ENCODE results near the gene TMEM39B. TPM values are rescaled to one million over a fixed set of nuclear protein-coding genes. Genes with fewer than 3 reads are reported as not detected.
"Not testable (repeated sequence)": the region's sequence is repeated elsewhere in the genome, so short reads cannot be mapped to it uniquely, and the experiment has no call there.

Gene TMEM39B
- total RNA-seq, 4 donors from 2014 or later = 2.6 to 35.8 (median 3.5) TPM

GRCh38 chr1:32112806-32113375 lies 40.2 kb downstream of the TMEM39B start:
- H3K27ac ChIP-seq = no peak overlapping the region
- no peak for DNase-seq
- H3K4me1 ChIP-seq = peaks cover 21 to 61% (median 41%) of the 10 kb centered on the region in 4 donors
- 88 to 93% methylated on average over 5 of the region's 5 CpGs for WGBS, 2 donors (ENCODE audit: low coverage in 1 of 2)
- in situ Hi-C loops (cut with MboI; ENCODE audit: low pct_ligation_motif_present in 1 of 4, low pct_unique_long_range_greater_than_20kb in 1 of 4, low sequenced_read_pairs in 3 of 4) (no loop called here), intact Hi-C loops (cut with DNase I; ENCODE audit: low total_unique reads) (no loop called here)
- no peak for TF ChIP-seq POLR2AphosphoS5 (IDR thresholded peaks at IDR 0.05)
- H3K36me3 ChIP-seq = no peaks in the 10 kb centered on the region
- H3K4me3 ChIP-seq = no peak overlapping the region
- no peaks in the 10 kb centered on the region for H3K27me3 ChIP-seq
- no peaks in the 10 kb centered on the region for H3K9me3 ChIP-seq

- DNase-seq; H3K36me3 ChIP-seq; H3K9me3 ChIP-seq; H3K4me3 ChIP-seq; H3K27me3 ChIP-seq; intact Hi-C loops (cut with DNase I; ENCODE audit: low total_unique reads); in situ Hi-C loops (cut with MboI; ENCODE audit: low pct_ligation_motif_present in 1 of 4, low pct_unique_long_range_greater_than_20kb in 1 of 4, low sequenced_read_pairs in 3 of 4); H3K27ac ChIP-seq: not testable (repeated sequence)
- peaks cover 21 to 64% (median 42%) of the 10 kb centered on the region in 4 donors for H3K4me1 ChIP-seq
- WGBS, 2 donors (ENCODE audit: low coverage in 1 of 2) = 94 to 98% methylated on average over 4 of the region's 4 CpGs
Measured at GRCh38 chr1:32113436-32113835, 40.7 kb downstream of the TMEM39B start.

GRCh38 chr1:32114420-32114819 lies 41.7 kb downstream of the TMEM39B start:
- H3K4me3 ChIP-seq = no peak overlapping the region
- H3K36me3 ChIP-seq = no peaks in the 10 kb centered on the region
- H3K27me3 ChIP-seq = no peaks in the 10 kb centered on the region
- H3K4me1 ChIP-seq = peaks cover 20 to 59% (median 39%) of the 10 kb centered on the region in 4 donors
- intact Hi-C loops (cut with DNase I; ENCODE audit: low total_unique reads) (no loop called here), in situ Hi-C loops (cut with MboI; ENCODE audit: low pct_ligation_motif_present in 1 of 4, low pct_unique_long_range_greater_than_20kb in 1 of 4, low sequenced_read_pairs in 3 of 4) (no loop called here)
- no peaks in the 10 kb centered on the region for H3K9me3 ChIP-seq
- TF ChIP-seq POLR2A (IDR thresholded peaks at IDR 0.05) (no peak), POLR2AphosphoS5 (IDR thresholded peaks at IDR 0.05) (no peak), EP300 (IDR thresholded peaks at IDR 0.05; ENCODE audit: low read depth) (no peak), CTCF (IDR thresholded peaks at IDR 0.05) (no peak)
- no peak overlapping the region for H3K27ac ChIP-seq
- no peak for DNase-seq
- WGBS, 2 donors (ENCODE audit: low coverage in 1 of 2) = 58 to 67% methylated on average over 1 to 2 of the region's 2 CpGs

GRCh38 chr1:32115496-32115895 lies 42.8 kb downstream of the TMEM39B start:
- in situ Hi-C loops (cut with MboI; ENCODE audit: low pct_ligation_motif_present in 1 of 4, low pct_unique_long_range_greater_than_20kb in 1 of 4, low sequenced_read_pairs in 3 of 4) (no loop called here), intact Hi-C loops (cut with DNase I; ENCODE audit: low total_unique reads) (no loop called here)
- no peaks in the 10 kb centered on the region for H3K27me3 ChIP-seq
- no peak overlapping the region for H3K4me3 ChIP-seq
- WGBS, 2 donors (ENCODE audit: low coverage in 1 of 2) = 96% methylated on average over 5 of the region's 5 CpGs; no CpG with 5 or more reads in 1 of the 2 donors
- H3K36me3 ChIP-seq = no peaks in the 10 kb centered on the region
- H3K9me3 ChIP-seq = no peaks in the 10 kb centered on the region
- H3K4me1 ChIP-seq = peaks cover 14 to 51% (median 30%) of the 10 kb centered on the region in 4 donors
- peak overlapping the region in 2 of 4 donors; percentile 10 to 54 for H3K27ac ChIP-seq
- TF ChIP-seq POLR2A (IDR thresholded peaks at IDR 0.05) = no peak
- no peak for TF ChIP-seq EP300 (IDR thresholded peaks at IDR 0.05; ENCODE audit: low read depth)
- no peak for TF ChIP-seq POLR2AphosphoS5 (IDR thresholded peaks at IDR 0.05)
- TF ChIP-seq CTCF (IDR thresholded peaks at IDR 0.05) = no peak
- no peak for DNase-seq

- H3K4me1 ChIP-seq = peaks cover 4 to 51% (median 21%) of the 10 kb centered on the region in 4 donors
- H3K4me3 ChIP-seq = no peak overlapping the region
- whole genome bisulfite sequencing, 2 donors (ENCODE audit: low coverage in 1 of 2) = 90 to 97% methylated on average over 2 to 4 of the region's 4 CpGs
Measured at GRCh38 chr1:32116531-32116930, 43.8 kb downstream of the TMEM39B start.

More at GRCh38 chr1:32116531-32116930, 43.8 kb downstream of the TMEM39B start:
- in situ Hi-C loops (cut with MboI; ENCODE audit: low pct_ligation_motif_present in 1 of 4, low pct_unique_long_range_greater_than_20kb in 1 of 4, low sequenced_read_pairs in 3 of 4) = no loop called here
- no peak for DNase-seq
- H3K36me3 ChIP-seq = no peaks in the 10 kb centered on the region
- H3K27ac ChIP-seq = peak overlapping the region in 3 of 4 donors; percentile 10 to 57 (median 27)
- H3K9me3 ChIP-seq = no peaks in the 10 kb centered on the region
- TF ChIP-seq CTCF (IDR thresholded peaks at IDR 0.05) = no peak
- TF ChIP-seq POLR2A (IDR thresholded peaks at IDR 0.05) = no peak
- TF ChIP-seq EP300 (IDR thresholded peaks at IDR 0.05; ENCODE audit: low read depth) = no peak
- no peak for TF ChIP-seq POLR2AphosphoS5 (IDR thresholded peaks at IDR 0.05)
- H3K27me3 ChIP-seq = no peaks in the 10 kb centered on the region
- intact Hi-C loops (cut with DNase I; ENCODE audit: low total_unique reads) = no loop called here
